Activated naive CD8-positive, alpha-beta T cell (primary cell): Measurements from ENCODE around the gene TAS1R2.
"Not testable (repeated sequence)": the region's sequence is repeated elsewhere in the genome, so short reads cannot be mapped to it uniquely, and the experiment has no call there.

Experiments
- H3K27ac Mint-ChIP-seq: one replicate; pipeline ENCODE4 v1.8.0; 2021; ENCODE audit warnings: mixed read lengths
- H3K27me3 Mint-ChIP-seq: one replicate; pipeline ENCODE4 v1.8.0; 2021; ENCODE audit warnings: mixed read lengths
- H3K36me3 Mint-ChIP-seq: one replicate; pipeline ENCODE4 v1.8.0; 2021; ENCODE audit warnings: mixed read lengths
- H3K4me1 Mint-ChIP-seq: one replicate; pipeline ENCODE4 v1.8.0; 2021; ENCODE audit warnings: low read depth, mixed read lengths
- H3K4me3 Mint-ChIP-seq: one replicate; pipeline ENCODE4 v1.8.0; 2021; ENCODE audit warnings: mild to moderate bottlenecking, mixed read lengths
- H3K9me3 Mint-ChIP-seq: one replicate; pipeline ENCODE4 v1.8.0; 2021; ENCODE audit warnings: low read depth, mixed read lengths

The TAS1R2 gene

DNA sequence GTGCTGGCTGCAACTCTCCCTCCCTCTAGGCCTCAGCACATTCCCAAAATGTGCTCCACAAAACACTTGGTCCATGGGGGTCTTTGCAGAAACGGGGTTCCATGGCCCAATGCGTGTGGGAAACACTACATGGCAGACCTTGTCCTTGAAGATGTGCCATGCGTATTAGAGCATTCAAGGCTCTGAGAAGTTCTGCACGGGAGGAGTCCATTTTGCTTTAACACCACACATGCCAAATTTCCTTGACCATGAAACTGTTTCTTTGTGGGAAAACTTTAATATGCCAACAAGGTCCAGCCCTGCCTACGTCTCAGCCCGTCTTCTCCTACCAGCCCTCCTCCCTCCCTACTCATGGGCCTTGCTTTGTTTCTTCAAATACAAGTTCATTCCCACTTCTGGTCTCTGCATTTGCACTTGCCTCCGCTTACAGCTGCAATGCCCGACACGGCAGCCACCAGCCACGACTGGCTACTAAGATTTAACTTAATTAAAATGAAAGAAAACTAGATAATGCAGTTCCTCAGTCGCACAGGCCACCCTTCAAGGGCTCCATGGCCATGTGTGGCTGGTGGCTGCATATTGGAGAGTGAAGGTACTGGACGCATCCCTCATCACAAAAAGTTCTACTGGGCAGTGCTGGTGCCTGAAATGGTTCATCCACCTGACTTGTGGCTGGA lies 19.2 kb upstream of the TAS1R2 start:
- H3K4me3 Mint-ChIP-seq: no peak overlapping the region
- no peaks in the 10 kb centered on the region for H3K27me3 Mint-ChIP-seq
- H3K27ac Mint-ChIP-seq: no peak overlapping the region
- no peaks in the 10 kb centered on the region for H3K4me1 Mint-ChIP-seq
- H3K36me3 Mint-ChIP-seq: no peaks in the 10 kb centered on the region
- no peaks in the 10 kb centered on the region for H3K9me3 Mint-ChIP-seq

- Mint-ChIP-seq H3K9me3 (no peaks in the 10 kb centered on the region), H3K4me1 (no peaks in the 10 kb centered on the region), H3K4me3 (no peak overlapping the region), H3K36me3 (no peaks in the 10 kb centered on the region), H3K27ac (no peak overlapping the region), H3K27me3 (no peaks in the 10 kb centered on the region)
Observed at GRCh38 chr1:18877282-18877681, 17.8 kb upstream of the TAS1R2 start.

GRCh38 chr1:18876210-18876609 lies 16.8 kb upstream of the TAS1R2 start:
- Mint-ChIP-seq H3K27me3 (no peaks in the 10 kb centered on the region), H3K4me1 (no peaks in the 10 kb centered on the region), H3K9me3 (no peaks in the 10 kb centered on the region), H3K4me3 (no peak overlapping the region), H3K27ac (no peak overlapping the region), H3K36me3 (no peaks in the 10 kb centered on the region)

DNA sequence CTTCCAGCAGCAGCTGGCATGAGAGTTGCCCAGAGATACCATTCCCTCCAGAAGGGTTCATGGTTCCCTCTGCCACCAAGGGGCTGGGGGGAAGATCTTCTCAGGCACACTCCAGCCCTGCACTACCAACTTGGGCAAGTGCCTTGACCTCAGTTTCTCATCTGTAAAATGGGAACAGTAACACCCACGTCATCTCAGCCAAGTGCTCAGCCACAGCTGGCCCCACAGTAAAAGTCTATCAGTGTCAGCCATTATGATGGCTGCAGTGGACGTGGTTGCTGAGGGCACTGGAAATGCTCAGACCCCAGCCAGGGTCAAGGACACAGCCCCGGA lies 16.3 kb upstream of the TAS1R2 start:
- H3K4me3 Mint-ChIP-seq: no peak overlapping the region
- H3K27me3 Mint-ChIP-seq: no peaks in the 10 kb centered on the region
- no peak overlapping the region for H3K27ac Mint-ChIP-seq
- H3K4me1 Mint-ChIP-seq: no peaks in the 10 kb centered on the region
- H3K9me3 Mint-ChIP-seq: no peaks in the 10 kb centered on the region
- H3K36me3 Mint-ChIP-seq: no peaks in the 10 kb centered on the region

GRCh38 chr1:18875107-18875795 lies 15.8 kb upstream of the TAS1R2 start:
- Mint-ChIP-seq H3K27me3 (no peaks in the 10 kb centered on the region), H3K27ac (no peak overlapping the region), H3K4me1 (no peaks in the 10 kb centered on the region), H3K36me3 (no peaks in the 10 kb centered on the region), H3K4me3 (no peak overlapping the region), H3K9me3 (no peaks in the 10 kb centered on the region)

DNA sequence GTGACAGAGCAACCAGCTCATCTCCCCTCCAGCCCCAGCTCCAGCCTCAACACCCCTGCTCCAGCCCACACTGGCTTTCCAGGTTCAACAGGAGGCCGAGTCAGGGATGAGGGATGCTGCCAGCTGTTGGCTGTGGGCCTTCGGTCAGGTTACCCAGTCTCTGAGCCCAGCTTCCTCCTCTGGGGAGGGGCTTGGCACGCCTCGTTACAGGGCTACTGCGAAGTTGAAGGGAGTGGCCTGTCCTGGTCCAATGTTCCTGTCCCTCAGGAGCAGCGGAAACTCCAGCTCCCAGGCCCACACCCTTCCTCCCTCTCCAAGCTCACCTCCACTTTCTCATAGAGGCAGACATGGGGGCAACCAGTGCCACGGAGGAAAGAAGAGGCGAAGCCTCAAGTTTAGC lies 15.1 kb upstream of the TAS1R2 start:
- H3K4me1 Mint-ChIP-seq: no peaks in the 10 kb centered on the region
- no peak overlapping the region for H3K4me3 Mint-ChIP-seq
- no peaks in the 10 kb centered on the region for H3K36me3 Mint-ChIP-seq
- no peaks in the 10 kb centered on the region for H3K27me3 Mint-ChIP-seq
- no peaks in the 10 kb centered on the region for H3K9me3 Mint-ChIP-seq
- no peak overlapping the region for H3K27ac Mint-ChIP-seq

GRCh38 chr1:18874036-18874435 lies 14.6 kb upstream of the TAS1R2 start:
- Mint-ChIP-seq H3K36me3 (no peaks in the 10 kb centered on the region), H3K27ac (no peak overlapping the region), H3K4me1 (no peaks in the 10 kb centered on the region), H3K9me3 (no peaks in the 10 kb centered on the region), H3K27me3 (no peaks in the 10 kb centered on the region), H3K4me3 (no peak overlapping the region)

- Mint-ChIP-seq H3K4me1 (no peaks in the 10 kb centered on the region), H3K27me3 (no peaks in the 10 kb centered on the region), H3K4me3 (no peak overlapping the region), H3K9me3 (no peaks in the 10 kb centered on the region), H3K36me3 (no peaks in the 10 kb centered on the region), H3K27ac (no peak overlapping the region)
Observed at GRCh38 chr1:18872071-18872611, 12.7 kb upstream of the TAS1R2 start.

GRCh38 chr1:18871401-18872070 lies 12.1 kb upstream of the TAS1R2 start:
- no peaks in the 10 kb centered on the region for H3K4me1 Mint-ChIP-seq
- no peak overlapping the region for H3K27ac Mint-ChIP-seq
- H3K4me3 Mint-ChIP-seq: no peak overlapping the region
- H3K36me3 Mint-ChIP-seq: no peaks in the 10 kb centered on the region
- no peaks in the 10 kb centered on the region for H3K9me3 Mint-ChIP-seq
- H3K27me3 Mint-ChIP-seq: peaks cover 2% of the 10 kb centered on the region

DNA sequence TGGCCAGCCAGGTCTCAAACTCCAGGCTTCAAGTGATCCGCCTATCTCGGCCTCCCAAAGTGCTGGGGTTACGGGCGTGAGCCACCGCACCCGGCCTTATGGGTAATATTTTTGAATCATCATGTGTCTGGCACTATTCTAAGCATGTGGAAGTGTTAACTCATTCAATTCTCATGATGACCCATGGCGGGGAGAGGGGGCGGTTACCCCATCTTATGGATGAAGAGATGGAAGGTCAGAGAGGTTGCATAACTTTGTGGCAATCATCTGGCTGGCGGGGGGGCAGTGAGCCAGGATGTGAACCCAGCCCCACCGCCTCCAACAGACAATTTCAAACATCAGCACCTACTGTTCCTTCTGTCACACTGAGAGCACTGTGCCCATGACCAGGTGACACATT lies 11.5 kb upstream of the TAS1R2 start:
- H3K27ac Mint-ChIP-seq: no peak overlapping the region
- H3K27me3 Mint-ChIP-seq: peaks cover 2% of the 10 kb centered on the region
- no peaks in the 10 kb centered on the region for H3K36me3 Mint-ChIP-seq
- no peaks in the 10 kb centered on the region for H3K9me3 Mint-ChIP-seq
- H3K4me3 Mint-ChIP-seq: no peak overlapping the region
- H3K4me1 Mint-ChIP-seq: no peaks in the 10 kb centered on the region

DNA sequence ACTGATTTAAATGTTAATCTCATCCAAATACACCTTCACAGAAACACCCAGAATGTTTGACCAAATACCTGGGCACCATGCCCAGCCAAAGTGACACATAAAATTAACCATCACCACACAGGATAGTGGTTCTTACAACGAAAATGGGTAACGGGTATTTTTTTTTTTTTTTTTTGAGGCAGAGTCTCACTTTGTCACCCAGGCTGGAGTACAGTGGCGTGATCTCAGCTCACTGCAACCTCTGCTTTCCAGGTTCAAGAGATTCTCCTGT lies 11.1 kb upstream of the TAS1R2 start:
- H3K27me3 Mint-ChIP-seq, H3K9me3 Mint-ChIP-seq, H3K4me3 Mint-ChIP-seq, H3K27ac Mint-ChIP-seq, H3K4me1 Mint-ChIP-seq, H3K36me3 Mint-ChIP-seq: not testable (repeated sequence)

DNA sequence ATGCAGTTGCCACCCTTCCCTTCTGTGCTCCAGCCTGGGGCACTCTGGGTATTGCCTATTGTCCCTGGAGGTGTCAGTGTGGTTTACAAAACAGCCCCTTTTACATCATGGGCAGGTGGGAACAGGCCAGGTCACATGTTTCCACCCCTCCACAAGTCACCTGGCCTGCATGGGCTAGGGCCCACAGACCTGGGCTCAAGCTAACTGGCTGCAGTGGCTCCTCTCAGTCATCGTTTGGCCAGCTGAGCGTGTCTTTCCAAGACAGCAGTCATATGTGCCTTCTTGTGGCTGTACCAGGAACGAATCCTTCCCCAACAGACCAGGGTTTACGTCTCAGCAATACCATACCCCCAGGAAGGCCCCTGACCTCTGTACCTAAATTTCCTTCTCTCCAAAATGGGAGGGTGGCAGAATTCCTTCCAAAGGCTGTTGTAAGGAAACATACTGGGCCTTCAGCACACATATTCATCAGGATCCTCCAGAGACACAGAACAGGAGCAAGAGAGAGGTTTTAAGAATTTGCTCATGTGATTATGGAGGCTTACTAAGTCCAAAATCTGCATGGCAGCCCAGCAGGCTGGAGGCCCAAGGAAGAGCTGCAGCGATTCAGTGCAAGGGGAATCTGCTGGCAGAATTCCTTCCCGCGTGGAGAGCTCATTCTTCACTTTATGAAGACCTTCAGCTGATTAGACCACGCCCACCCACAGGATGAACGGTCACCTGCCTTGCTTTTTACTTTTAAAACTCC lies 10.6 kb upstream of the TAS1R2 start:
- Mint-ChIP-seq H3K27ac (no peak overlapping the region), H3K9me3 (no peaks in the 10 kb centered on the region), H3K27me3 (peaks cover 2% of the 10 kb centered on the region), H3K4me3 (no peak overlapping the region), H3K4me1 (no peaks in the 10 kb centered on the region), H3K36me3 (no peaks in the 10 kb centered on the region)

- no peaks in the 10 kb centered on the region for H3K36me3 Mint-ChIP-seq
Observed at GRCh38 chr1:18868801-18869424, 9.5 kb upstream of the TAS1R2 start.

DNA sequence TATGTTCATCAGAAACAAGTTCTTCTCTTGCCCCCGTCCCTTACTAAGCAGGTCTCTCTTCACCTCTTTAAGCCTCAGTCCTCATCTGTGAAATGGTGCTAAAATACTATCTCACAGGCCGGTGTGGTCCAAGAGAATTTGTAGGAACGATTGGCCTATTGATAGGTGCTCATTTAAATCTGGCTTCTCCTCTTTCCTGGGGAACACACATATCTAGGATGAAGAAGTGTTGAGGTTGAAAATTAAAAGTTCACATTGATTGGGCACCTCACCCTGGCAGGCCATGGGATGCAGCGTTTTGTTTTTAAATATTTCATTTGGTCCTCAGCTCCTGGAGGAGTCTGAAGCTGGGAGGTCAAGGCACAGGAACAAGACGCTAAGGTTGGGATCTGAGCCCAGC lies 8.9 kb upstream of the TAS1R2 start:
- peaks cover 2% of the 10 kb centered on the region for H3K27me3 Mint-ChIP-seq
- H3K9me3 Mint-ChIP-seq: no peaks in the 10 kb centered on the region
- no peak overlapping the region for H3K27ac Mint-ChIP-seq
- H3K4me1 Mint-ChIP-seq: no peaks in the 10 kb centered on the region
- H3K36me3 Mint-ChIP-seq: no peaks in the 10 kb centered on the region
- H3K4me3 Mint-ChIP-seq: no peak overlapping the region

More at GRCh38 chr1:18868801-18869424, 9.5 kb upstream of the TAS1R2 start:
- no peak overlapping the region for H3K27ac Mint-ChIP-seq
- peaks cover 2% of the 10 kb centered on the region for H3K27me3 Mint-ChIP-seq
- no peaks in the 10 kb centered on the region for H3K4me1 Mint-ChIP-seq
- no peaks in the 10 kb centered on the region for H3K9me3 Mint-ChIP-seq
- H3K4me3 Mint-ChIP-seq: no peak overlapping the region

DNA sequence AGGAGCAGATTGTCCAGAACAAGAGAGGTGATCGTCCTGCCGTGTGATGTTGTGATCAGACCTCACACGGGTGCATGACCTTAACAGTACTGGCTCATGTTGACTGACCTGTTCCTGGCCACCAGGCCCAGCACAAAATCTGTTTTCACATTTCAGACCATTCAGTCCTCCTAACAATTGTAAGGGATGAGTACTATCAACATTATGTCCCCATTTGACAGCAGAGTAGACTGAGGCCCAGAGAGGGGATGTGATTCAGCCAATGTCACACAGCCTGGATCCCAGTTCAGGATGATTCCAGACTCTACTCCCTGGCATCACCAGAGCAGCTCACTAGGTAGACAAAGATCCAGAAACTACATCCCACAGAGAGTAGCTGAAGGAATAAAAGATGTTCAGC lies 7.4 kb upstream of the TAS1R2 start:
- peaks cover 3% of the 10 kb centered on the region for H3K27me3 Mint-ChIP-seq

More for the DNA sequence above, 7.4 kb upstream of the TAS1R2 start:
- no peaks in the 10 kb centered on the region for H3K36me3 Mint-ChIP-seq
- H3K27ac Mint-ChIP-seq: no peak overlapping the region
- H3K9me3 Mint-ChIP-seq: no peaks in the 10 kb centered on the region
- H3K4me1 Mint-ChIP-seq: no peaks in the 10 kb centered on the region
- H3K4me3 Mint-ChIP-seq: no peak overlapping the region
